SK-N-SH (cell line): Measurements from ENCODE around the gene CNDP2. TPM values are rescaled to one million over a fixed set of nuclear protein-coding genes. Genes with fewer than 3 reads are reported as not detected.
"Not testable (repeated sequence)": the region's sequence is repeated elsewhere in the genome, so short reads cannot be mapped to it uniquely, and the experiment has no call there.

Experiments used
- CTCF ChIA-PET: fragments of 300-600, 350-600 bp; formaldehyde crosslinking; extraction: SDS; loops from one replicate; lab custom pipeline; 2021; lab: Yijun Ruan, JAX
- POLR2A ChIA-PET: fragments of 350-600 bp; sonication (Branson Sonifier 250); formaldehyde crosslinking; extraction: SDS; loops from one replicate; lab custom pipeline; 2020; ENCODE audit warnings: antibody characterized with exemption, inconsistent platforms; lab: Yijun Ruan, JAX
- DNase-seq: peaks from one replicate; pipeline ENCODE4 v3.0.0; 2012
- H2AFZ ChIP-seq: fragments of 200-600 bp; sonication (generic); 2 replicates; pipeline ENCODE4 v1.8.1; 2016; ENCODE audit warnings: antibody characterized with exemption, mild to moderate bottlenecking, low read depth
- H3F3A ChIP-seq: fragments of 200-600 bp; sonication (generic); replicated peaks from 2 replicates; pipeline ENCODE3; 2016; ENCODE audit warnings: antibody characterized with exemption, mild to moderate bottlenecking; ENCODE audit not compliant: insufficient read depth
- H3K27ac ChIP-seq, 2 experiments: fragments of 200-500 bp in 1 of 2; fragments of 200-600 bp in 1 of 2; sonication (Bioruptor generic) in 1 of 2; sonication (generic), shearing (Covaris generic) in 1 of 2; 2 replicates each; pipeline versions ENCODE4 v1.5.1 to v1.6.1; 2014 to 2016; ENCODE audit warnings: low read depth in 2 of 2, inconsistent platforms in 1 of 2, low read length in 1 of 2, mild to moderate bottlenecking in 1 of 2, mixed read lengths in 1 of 2
- H3K27me3 ChIP-seq: fragments of 200-600 bp; sonication (generic), shearing (Covaris generic); 2 replicates; pipeline ENCODE4 v1.6.1; 2016; ENCODE audit warnings: mixed run types; ENCODE audit not compliant: insufficient read depth
- H3K36me3 ChIP-seq, 2 experiments: fragments of 200-500 bp in 1 of 2; fragments of 200-600 bp in 1 of 2; sonication (Bioruptor generic) in 1 of 2; sonication (generic) in 1 of 2; replicated peaks in 1 of 2; 2 replicates each; pipeline versions ENCODE3 to v1.5.1; 2014 to 2016; ENCODE audit warnings: low read length in 1 of 2, mild to moderate bottlenecking in 1 of 2; ENCODE audit not compliant: insufficient read depth in 2 of 2, control insufficient read depth in 1 of 2
- H3K4me1 ChIP-seq, 2 experiments: fragments of 200-500 bp in 1 of 2; fragments of 200-600 bp in 1 of 2; sonication (Bioruptor generic) in 1 of 2; sonication (generic), shearing (Covaris generic) in 1 of 2; 2 replicates each; pipeline versions ENCODE4 v1.5.1 to v1.6.1; 2014 to 2016; ENCODE audit warnings: low read depth in 1 of 2, low read length in 1 of 2, mixed run types in 1 of 2; ENCODE audit not compliant: insufficient read depth in 2 of 2, control insufficient read depth in 1 of 2
- H3K4me2 ChIP-seq: fragments of 200-600 bp; sonication (generic), shearing (Covaris generic); 2 replicates; pipeline ENCODE4 v1.6.1; 2017; ENCODE audit warnings: mixed run types
- H3K4me3 ChIP-seq, 2 experiments: fragments of 200-500 bp in 1 of 2; fragments of 200-600 bp in 1 of 2; sonication (Bioruptor generic) in 1 of 2; sonication (generic), shearing (Covaris generic) in 1 of 2; 2 replicates each; pipeline versions ENCODE4 v1.5.1 to v1.8.1; 2014 to 2016; ENCODE audit warnings: low read depth in 2 of 2, inconsistent platforms in 1 of 2, low read length in 1 of 2, mild to moderate bottlenecking in 1 of 2, mixed read lengths in 1 of 2, moderate library complexity in 1 of 2
- H3K79me2 ChIP-seq: fragments of 200-600 bp; sonication (generic); 2 replicates; pipeline ENCODE4 v1.8.1; 2017; ENCODE audit warnings: mild to moderate bottlenecking; ENCODE audit not compliant: insufficient read depth
- H3K9ac ChIP-seq: fragments of 200-600 bp; sonication (generic); 2 replicates; pipeline ENCODE4 v1.6.1; 2017; ENCODE audit warnings: mixed run types
- H3K9me2 ChIP-seq: fragments of 200-600 bp; sonication (generic); 2 replicates; pipeline ENCODE4 v1.6.1; 2017; ENCODE audit warnings: mixed run types
- H3K9me3 ChIP-seq: fragments of 200-600 bp; sonication (generic); 2 replicates; pipeline ENCODE4 v1.6.1; 2017; ENCODE audit warnings: mixed run types, mild to moderate bottlenecking, moderate library complexity
- H4K20me1 ChIP-seq: fragments of 200-600 bp; sonication (generic); 2 replicates; pipeline ENCODE4 v1.6.1; 2017; ENCODE audit warnings: mild to moderate bottlenecking, mixed run types; ENCODE audit not compliant: insufficient read depth
- FOSL2 ChIP-seq: IDR thresholded peaks from 2 replicates; pipeline ENCODE4 v1.4.0; 2012; ENCODE audit warnings: low read depth, mild to moderate bottlenecking, moderate library complexity, borderline replicate concordance
- GABPA ChIP-seq: IDR thresholded peaks from 2 replicates; pipeline ENCODE4 v1.4.0; 2012; ENCODE audit warnings: low read depth, mild to moderate bottlenecking
- GATA2 ChIP-seq: sonication (generic); formaldehyde crosslinking; IDR thresholded peaks from 2 replicates; pipeline ENCODE4 v1.5.0; 2020; ENCODE audit warnings: mild to moderate bottlenecking, missing genetic modification reagents
- MXI1 ChIP-seq: IDR thresholded peaks from 2 replicates; pipeline ENCODE4 v1.6.1; 2012; ENCODE audit warnings: mild to moderate bottlenecking, low read depth, low read length, improper control_type of control experiment
- RAD21 ChIP-seq: IDR thresholded peaks from 2 replicates; pipeline ENCODE4 v1.6.1; 2012; ENCODE audit warnings: mild to moderate bottlenecking, low read length
- RXRA ChIP-seq: IDR thresholded peaks from 2 replicates; pipeline ENCODE4 v1.4.0; 2012; ENCODE audit warnings: low read depth, mild to moderate bottlenecking, borderline replicate concordance
- SMC3 ChIP-seq: IDR thresholded peaks from 2 replicates; pipeline ENCODE4 v1.6.1; 2012; ENCODE audit warnings: low read depth, low read length, improper control_type of control experiment
- TAF1 ChIP-seq: IDR thresholded peaks from 2 replicates; pipeline ENCODE4 v1.6.1; 2012; ENCODE audit warnings: low read depth, mild to moderate bottlenecking, low read length, moderate library complexity, borderline replicate concordance
- TEAD4 ChIP-seq: IDR thresholded peaks from 2 replicates; pipeline ENCODE4 v1.4.0; 2012; ENCODE audit warnings: mild to moderate bottlenecking, borderline replicate concordance; ENCODE audit not compliant: insufficient read depth
- WGBS: methylation state at CpG from one replicate; pipeline ENCODE4 v1.1.6; 2017; ENCODE audit warnings: low lambda C conversion rate; 5-methylcytosine and 5-hydroxymethylcytosine counted together
- polyA plus RNA-seq, 3 experiments: library from polyadenylated mRNA; depleted of rRNA; stranded (reverse); fragments of >200 nt; gene quantifications; 2 replicates each; pipeline ENCODE4 v1.2.3, GENCODE V29; 2012
- TF ChIP-seq, protein P1 (sequence below): IDR thresholded peaks from 2 replicates; pipeline ENCODE4 v1.4.0; 2012; ENCODE audit warnings: low read depth, borderline replicate concordance
- TF ChIP-seq, protein P2 (sequence below): IDR thresholded peaks from 2 replicates; pipeline ENCODE4 v1.4.0; 2012; ENCODE audit warnings: low read depth, borderline replicate concordance
- TF ChIP-seq, protein P3 (sequence below): IDR thresholded peaks from 2 replicates; pipeline ENCODE4; 2012

The CNDP2 gene
- polyA plus RNA-seq, 1 of the 3 experiments (the other 2 are of a cell fraction): 78.5 TPM

DNA sequence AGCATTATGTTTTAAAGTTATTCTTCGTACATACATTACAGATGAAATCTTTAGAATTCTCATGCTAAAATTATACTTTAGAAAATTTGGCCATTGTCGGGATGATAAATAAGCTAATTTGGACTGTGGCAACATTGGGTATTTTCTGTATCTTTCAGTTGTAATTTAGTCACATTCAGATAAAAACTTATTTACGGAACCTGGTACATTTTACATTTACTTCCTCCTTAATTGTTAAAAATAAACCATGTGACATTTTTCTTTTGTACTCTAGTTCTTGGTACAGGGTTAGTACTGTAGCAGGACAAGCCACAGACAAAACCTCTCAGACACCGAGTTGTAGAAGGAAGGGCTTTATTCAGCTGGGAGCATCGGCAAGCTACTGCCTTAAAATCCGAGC is 4.2 kb downstream of the CNDP2 start:
- Histone ChIP-seq H3F3A (no peaks in the 10 kb centered on the region), H3K27me3 (no peaks in the 10 kb centered on the region), H4K20me1 (no peaks in the 10 kb centered on the region), H3K79me2 (peaks cover 30% of the 10 kb centered on the region), H3K9me3 (no peaks in the 10 kb centered on the region), H3K9me2 (no peaks in the 10 kb centered on the region), H3K36me3 (peaks cover 23 to 32% of the 10 kb centered on the region in 2 experiments), H3K4me2 (no peak overlapping the region), H3K27ac (no peak overlapping the region), H3K4me3 (no peak overlapping the region), H3K9ac (no peak overlapping the region), H3K4me1 (peaks cover 0 to 4% of the 10 kb centered on the region in 2 experiments; a peak in 1 of 4 replicates), H2AFZ (no peak overlapping the region)
- POLR2A ChIA-PET: no interaction called here
- TF ChIP-seq TEAD4: no peak
- TF ChIP-seq, protein P1, sequence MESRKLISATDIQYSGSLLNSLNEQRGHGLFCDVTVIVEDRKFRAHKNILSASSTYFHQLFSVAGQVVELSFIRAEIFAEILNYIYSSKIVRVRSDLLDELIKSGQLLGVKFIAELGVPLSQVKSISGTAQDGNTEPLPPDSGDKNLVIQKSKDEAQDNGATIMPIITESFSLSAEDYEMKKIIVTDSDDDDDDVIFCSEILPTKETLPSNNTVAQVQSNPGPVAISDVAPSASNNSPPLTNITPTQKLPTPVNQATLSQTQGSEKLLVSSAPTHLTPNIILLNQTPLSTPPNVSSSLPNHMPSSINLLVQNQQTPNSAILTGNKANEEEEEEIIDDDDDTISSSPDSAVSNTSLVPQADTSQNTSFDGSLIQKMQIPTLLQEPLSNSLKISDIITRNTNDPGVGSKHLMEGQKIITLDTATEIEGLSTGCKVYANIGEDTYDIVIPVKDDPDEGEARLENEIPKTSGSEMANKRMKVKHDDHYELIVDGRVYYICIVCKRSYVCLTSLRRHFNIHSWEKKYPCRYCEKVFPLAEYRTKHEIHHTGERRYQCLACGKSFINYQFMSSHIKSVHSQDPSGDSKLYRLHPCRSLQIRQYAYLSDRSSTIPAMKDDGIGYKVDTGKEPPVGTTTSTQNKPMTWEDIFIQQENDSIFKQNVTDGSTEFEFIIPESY: no peak
- no peak for TF ChIP-seq TAF1
- TF ChIP-seq GABPA: no peak
- TF ChIP-seq, protein P2, sequence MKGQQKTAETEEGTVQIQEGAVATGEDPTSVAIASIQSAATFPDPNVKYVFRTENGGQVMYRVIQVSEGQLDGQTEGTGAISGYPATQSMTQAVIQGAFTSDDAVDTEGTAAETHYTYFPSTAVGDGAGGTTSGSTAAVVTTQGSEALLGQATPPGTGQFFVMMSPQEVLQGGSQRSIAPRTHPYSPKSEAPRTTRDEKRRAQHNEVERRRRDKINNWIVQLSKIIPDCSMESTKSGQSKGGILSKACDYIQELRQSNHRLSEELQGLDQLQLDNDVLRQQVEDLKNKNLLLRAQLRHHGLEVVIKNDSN: no peak
- no peak for TF ChIP-seq MXI1
- TF ChIP-seq, protein P3, sequence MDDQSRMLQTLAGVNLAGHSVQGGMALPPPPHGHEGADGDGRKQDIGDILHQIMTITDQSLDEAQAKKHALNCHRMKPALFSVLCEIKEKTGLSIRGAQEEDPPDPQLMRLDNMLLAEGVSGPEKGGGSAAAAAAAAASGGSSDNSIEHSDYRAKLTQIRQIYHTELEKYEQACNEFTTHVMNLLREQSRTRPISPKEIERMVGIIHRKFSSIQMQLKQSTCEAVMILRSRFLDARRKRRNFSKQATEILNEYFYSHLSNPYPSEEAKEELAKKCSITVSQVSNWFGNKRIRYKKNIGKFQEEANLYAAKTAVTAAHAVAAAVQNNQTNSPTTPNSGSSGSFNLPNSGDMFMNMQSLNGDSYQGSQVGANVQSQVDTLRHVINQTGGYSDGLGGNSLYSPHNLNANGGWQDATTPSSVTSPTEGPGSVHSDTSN: no peak
- TF ChIP-seq GATA2 (CRISPR knock-in tag): no peak
- no peak for TF ChIP-seq SMC3
- no peak for TF ChIP-seq RXRA
- TF ChIP-seq FOSL2: no peak
- no peak for TF ChIP-seq RAD21
- no peak for DNase-seq
- CTCF ChIA-PET: interaction anchor here (1.0 kb wide), 1 partner anchor 52 kb away, joined by 3 read pairs; no protein-coding TSS in a partner anchor
- 91% methylated on average over 6 of the region's 6 CpGs for WGBS

DNA sequence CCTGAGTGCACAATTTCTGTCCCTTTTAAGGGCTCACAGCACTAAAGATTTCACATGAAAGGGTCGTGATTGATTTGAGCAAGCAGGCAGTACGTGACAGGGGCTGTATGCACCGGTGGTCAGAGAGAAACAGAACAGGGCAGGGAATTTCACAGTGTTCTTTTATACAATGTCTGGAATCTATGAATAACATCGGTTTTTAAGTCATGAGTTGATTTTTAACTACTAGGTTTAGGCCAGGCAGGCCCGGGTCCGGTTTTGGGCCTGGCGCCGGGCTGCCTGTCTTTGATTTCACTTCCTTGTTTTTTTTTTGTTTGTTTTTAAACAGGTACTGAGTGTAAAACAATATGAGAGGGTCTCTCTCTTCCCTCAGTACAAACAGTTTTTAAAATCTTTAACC is 4.6 kb downstream of the CNDP2 start:
- H2AFZ ChIP-seq, H3K9ac ChIP-seq, H3K27ac ChIP-seq, POLR2A ChIA-PET, CTCF ChIA-PET, H4K20me1 ChIP-seq, H3K9me3 ChIP-seq, DNase-seq, H3K27me3 ChIP-seq, H3K9me2 ChIP-seq, H3F3A ChIP-seq, H3K4me3 ChIP-seq, H3K4me2 ChIP-seq, H3K4me1 ChIP-seq: not testable (repeated sequence)
- 90% methylated on average over 8 of the region's 8 CpGs for WGBS
- Histone ChIP-seq H3K79me2 (peaks cover 30% of the 10 kb centered on the region), H3K36me3 (peaks cover 23 to 35% of the 10 kb centered on the region in 2 experiments)
